ENCODE measurements around the gene MNAT1. TPM values are rescaled to one million over a fixed set of nuclear protein-coding genes. Genes with fewer than 3 reads are reported as not detected.
"Not testable (repeated sequence)": the region's sequence is repeated elsewhere in the genome, so short reads cannot be mapped to it uniquely, and the experiment has no call there.

Gene MNAT1
- total RNA-seq, 1 donor from 2014 or later, result 28.5 TPM

- intact Hi-C loops (cut with micrococcal nuclease), result no loop called here
- Histone ChIP-seq H3K27me3 (ENCODE audit: low read depth) (peaks cover 65% of the 10 kb centered on the region), H3K27ac (replicated peaks) (no peak overlapping the region), H3K9me3 (replicated peaks) (no peaks in the 10 kb centered on the region), H3K4me3 (peak overlapping the region; percentile 86), H3K36me3 (no peaks in the 10 kb centered on the region), H3K4me1 (peaks cover 29% of the 10 kb centered on the region)
- TF ChIP-seq CTCF (IDR thresholded peaks at IDR 0.05; ENCODE audit: borderline replicate concordance), result peak; percentile 48
- no peak for DNase-seq
Observed at GRCh38 chr14:60721326-60722106, 13.0 kb upstream of the MNAT1 start.

GRCh38 chr14:60722107-60722356 is 12.5 kb upstream of the MNAT1 start:
- no peaks in the 10 kb centered on the region for H3K36me3 ChIP-seq
- no peaks in the 10 kb centered on the region for H3K9me3 ChIP-seq (replicated peaks)
- DNase-seq, result no peak
- intact Hi-C loops (cut with micrococcal nuclease), result no loop called here
- no peak overlapping the region for H3K27ac ChIP-seq (replicated peaks)
- H3K4me1 ChIP-seq, result peaks cover 29% of the 10 kb centered on the region
- peak overlapping the region; percentile 86 for H3K4me3 ChIP-seq
- peaks cover 71% of the 10 kb centered on the region for H3K27me3 ChIP-seq (ENCODE audit: low read depth)
- no peak for TF ChIP-seq CTCF (IDR thresholded peaks at IDR 0.05; ENCODE audit: borderline replicate concordance)

DNA sequence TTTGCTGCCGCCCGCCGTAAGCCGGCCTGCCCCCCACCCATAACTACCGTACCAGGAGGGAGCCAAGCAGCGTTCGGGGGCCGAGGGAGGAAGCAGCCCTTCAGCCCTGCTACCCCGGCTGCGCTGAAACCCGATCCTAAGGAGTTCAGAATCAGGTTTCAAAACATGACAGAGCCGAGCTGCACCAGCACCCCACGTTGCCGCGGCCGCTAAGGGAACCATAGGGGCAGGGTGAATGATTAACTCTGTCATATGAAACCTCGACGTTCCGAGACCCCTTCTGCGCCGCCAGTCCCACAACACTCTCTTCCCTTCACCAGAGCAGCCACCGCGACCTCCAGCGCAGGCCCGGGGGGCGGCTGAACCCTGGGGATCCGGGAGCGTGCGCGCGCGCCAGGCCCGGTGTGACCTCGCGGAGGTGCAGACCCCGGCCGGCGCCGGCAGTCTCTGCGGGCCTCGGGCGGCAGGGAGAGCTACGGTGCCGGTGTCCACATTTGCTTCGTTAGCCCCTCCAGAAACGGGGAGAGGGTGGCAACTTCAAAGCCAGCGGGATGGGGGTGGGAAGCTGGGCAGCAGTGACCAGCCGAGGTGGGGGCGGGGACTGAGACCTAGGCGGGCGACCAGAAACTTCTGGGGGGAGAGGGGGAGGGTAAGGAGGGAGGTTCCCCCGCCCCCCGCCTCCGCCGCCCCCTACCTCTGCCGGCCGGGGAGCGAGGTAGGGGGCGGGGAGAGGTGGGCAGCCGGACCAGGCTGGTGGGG is 12.0 kb upstream of the MNAT1 start:
- no peaks in the 10 kb centered on the region for H3K9me3 ChIP-seq (replicated peaks)
- H3K27ac ChIP-seq (replicated peaks), result no peak overlapping the region
- H3K4me1 ChIP-seq, result peaks cover 29% of the 10 kb centered on the region
- TF ChIP-seq CTCF (IDR thresholded peaks at IDR 0.05; ENCODE audit: borderline replicate concordance), result no peak
- peak overlapping the region; percentile 86 for H3K4me3 ChIP-seq
- no peak for DNase-seq
- H3K27me3 ChIP-seq (ENCODE audit: low read depth), result peaks cover 76% of the 10 kb centered on the region
- no peaks in the 10 kb centered on the region for H3K36me3 ChIP-seq
- intact Hi-C loops (cut with micrococcal nuclease), result no loop called here

GRCh38 chr14:60723116-60723906 is 11.2 kb upstream of the MNAT1 start:
- Histone ChIP-seq H3K4me3 (peak overlapping the region; percentile 86), H3K36me3 (no peaks in the 10 kb centered on the region), H3K27ac (replicated peaks) (peak overlapping the region; percentile 45), H3K27me3 (ENCODE audit: low read depth) (peaks cover 83% of the 10 kb centered on the region), H3K9me3 (replicated peaks) (no peaks in the 10 kb centered on the region), H3K4me1 (peaks cover 29% of the 10 kb centered on the region)
- TF ChIP-seq CTCF (IDR thresholded peaks at IDR 0.05; ENCODE audit: borderline replicate concordance), result no peak
- DNase-seq, result no peak
- intact Hi-C loops (cut with micrococcal nuclease), result no loop called here

DNA sequence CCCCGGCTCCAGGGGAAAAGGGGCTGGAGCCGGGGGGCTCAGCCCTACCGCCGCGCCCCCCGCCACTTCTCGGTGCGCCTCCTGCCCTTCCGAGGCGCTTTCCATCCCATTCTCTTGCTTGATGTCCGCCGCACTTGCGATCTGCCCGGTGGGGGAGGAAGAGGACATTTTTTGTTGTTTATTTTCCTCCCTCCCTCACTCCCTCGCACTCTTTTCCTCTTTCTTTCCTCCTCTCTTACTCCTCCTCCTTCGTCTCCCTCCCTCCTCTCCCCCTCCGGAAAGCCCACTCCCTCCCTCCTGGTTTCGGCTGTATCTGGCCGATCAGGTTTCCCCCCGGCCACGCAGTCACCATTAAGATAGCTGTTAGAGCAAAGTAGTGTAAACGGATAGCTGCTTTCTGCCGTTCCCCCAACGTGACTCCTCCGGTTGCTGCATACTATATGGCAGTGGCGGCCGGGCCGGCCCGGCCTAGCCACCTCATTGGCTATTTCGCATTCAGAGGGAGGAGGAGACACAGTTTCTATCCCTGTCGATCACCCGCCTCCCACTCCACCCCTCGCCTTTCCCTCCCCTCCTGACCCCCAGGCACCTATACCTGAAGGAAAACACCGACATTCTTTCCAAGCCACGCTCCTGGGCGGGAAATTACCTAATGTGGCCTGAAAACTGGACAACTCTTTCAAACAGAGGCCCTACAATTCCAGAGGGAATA is 10.5 kb upstream of the MNAT1 start, which contains the start of gene SIX4:
SIX4 (minus strand) TSS at position 445 of the 712 bp plus-strand sequence; CDS start at position 168, 277 bp downstream.
- no peak for TF ChIP-seq CTCF (IDR thresholded peaks at IDR 0.05; ENCODE audit: borderline replicate concordance)
- DNase-seq, result peak; percentile 49
- Histone ChIP-seq H3K27me3 (ENCODE audit: low read depth) (peaks cover 91% of the 10 kb centered on the region), H3K4me3 (peak within 1 kb of the TSS; percentile 86), H3K27ac (replicated peaks) (peak within 1 kb of the TSS; percentile 45), H3K9me3 (replicated peaks) (no peaks in the 10 kb centered on the region), H3K4me1 (peaks cover 29% of the 10 kb centered on the region), H3K36me3 (no peaks in the 10 kb centered on the region)
- intact Hi-C loops (cut with micrococcal nuclease), result no loop called here

DNA sequence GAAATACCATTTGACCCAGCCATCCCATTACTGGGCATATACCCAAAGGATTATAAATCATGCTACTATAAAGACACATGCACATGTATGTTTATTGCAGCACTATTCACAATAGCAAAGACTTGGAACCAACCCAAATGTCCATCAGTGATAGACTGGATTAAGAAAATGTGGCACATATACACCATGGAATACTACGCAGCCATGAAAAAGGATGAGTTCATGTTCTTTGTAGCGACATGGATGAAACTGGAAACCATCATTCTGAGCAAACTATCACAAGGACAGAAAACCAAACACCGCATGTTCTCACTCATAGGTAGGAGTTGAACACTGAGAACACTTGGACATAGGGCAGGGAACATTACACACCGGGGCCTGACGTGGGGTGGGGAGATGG is 3.3 kb upstream of the MNAT1 start:
- H3K4me3 ChIP-seq; H3K9me3 ChIP-seq (replicated peaks); DNase-seq; H3K27ac ChIP-seq (replicated peaks); H3K36me3 ChIP-seq; intact Hi-C loops (cut with micrococcal nuclease): not testable (repeated sequence)
- Histone ChIP-seq H3K4me1 (peaks cover 21% of the 10 kb centered on the region), H3K27me3 (ENCODE audit: low read depth) (peaks cover 33% of the 10 kb centered on the region)
